PC-9 (cell line): ENCODE results near the gene ZBED3.

Source experiments
- EZH2 ChIP-seq: fragments of 200-600 bp; sonication (generic); IDR thresholded peaks from 2 replicates; pipeline ENCODE4 v1.8.0; 2017; ENCODE audit warnings: antibody characterized with exemption, low read depth
- TF ChIP-seq, protein P1 (sequence below): fragments of 200-600 bp; sonication (generic); conservative IDR thresholded peaks from 2 replicates; pipeline ENCODE4 v1.6.1; 2017; ENCODE audit warnings: mixed run types, antibody characterized with exemption, mild to moderate bottlenecking, moderate library complexity

GRCh38 chr5:77102549-77102948 lies 15.5 kb upstream of the ZBED3 start:
- TF ChIP-seq, protein P1, sequence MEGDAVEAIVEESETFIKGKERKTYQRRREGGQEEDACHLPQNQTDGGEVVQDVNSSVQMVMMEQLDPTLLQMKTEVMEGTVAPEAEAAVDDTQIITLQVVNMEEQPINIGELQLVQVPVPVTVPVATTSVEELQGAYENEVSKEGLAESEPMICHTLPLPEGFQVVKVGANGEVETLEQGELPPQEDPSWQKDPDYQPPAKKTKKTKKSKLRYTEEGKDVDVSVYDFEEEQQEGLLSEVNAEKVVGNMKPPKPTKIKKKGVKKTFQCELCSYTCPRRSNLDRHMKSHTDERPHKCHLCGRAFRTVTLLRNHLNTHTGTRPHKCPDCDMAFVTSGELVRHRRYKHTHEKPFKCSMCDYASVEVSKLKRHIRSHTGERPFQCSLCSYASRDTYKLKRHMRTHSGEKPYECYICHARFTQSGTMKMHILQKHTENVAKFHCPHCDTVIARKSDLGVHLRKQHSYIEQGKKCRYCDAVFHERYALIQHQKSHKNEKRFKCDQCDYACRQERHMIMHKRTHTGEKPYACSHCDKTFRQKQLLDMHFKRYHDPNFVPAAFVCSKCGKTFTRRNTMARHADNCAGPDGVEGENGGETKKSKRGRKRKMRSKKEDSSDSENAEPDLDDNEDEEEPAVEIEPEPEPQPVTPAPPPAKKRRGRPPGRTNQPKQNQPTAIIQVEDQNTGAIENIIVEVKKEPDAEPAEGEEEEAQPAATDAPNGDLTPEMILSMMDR: no peak
- TF ChIP-seq EZH2: no peak
